Measurements from ENCODE around the gene NUDT16L1.
A peak's percentile ranks its signal among the peaks of the same experiment; 100 is the strongest.

The NUDT16L1 gene

GRCh38 chr16:4691666-4692412 is 1.5 kb upstream of the NUDT16L1 start:
- TF ChIP-seq RARB (CRISPR knock-in tag; IDR thresholded peaks at IDR 0.05): no peak
- TF ChIP-seq OSR1 (CRISPR knock-in tag; IDR thresholded peaks at IDR 0.05): no peak
- no peak for TF ChIP-seq CSDC2 (CRISPR knock-in tag; IDR thresholded peaks at IDR 0.05)
- TF ChIP-seq TOX (CRISPR knock-in tag; IDR thresholded peaks at IDR 0.05; ENCODE audit: borderline replicate concordance): no peak
- no peak for TF ChIP-seq PPARA (CRISPR knock-in tag; IDR thresholded peaks at IDR 0.05; ENCODE audit: borderline replicate concordance)
- TF ChIP-seq ESRRG (CRISPR knock-in tag; IDR thresholded peaks at IDR 0.05): no peak
- TF ChIP-seq ZFP3 (CRISPR knock-in tag; IDR thresholded peaks at IDR 0.05): no peak
- no peak for TF ChIP-seq ZNF565 (CRISPR knock-in tag; conservative IDR thresholded peaks at IDR 0.05; ENCODE audit: low read depth)
- no peak for TF ChIP-seq ZNF8 (CRISPR knock-in tag; IDR thresholded peaks at IDR 0.05)
- no peak for TF ChIP-seq SNAI2 (CRISPR knock-in tag; IDR thresholded peaks at IDR 0.05)
- no peak for TF ChIP-seq TCF4 (CRISPR knock-in tag; IDR thresholded peaks at IDR 0.05; ENCODE audit: borderline replicate concordance)
- TF ChIP-seq ISL1 (CRISPR knock-in tag; IDR thresholded peaks at IDR 0.05): no peak
- TF ChIP-seq ZC3H10 (CRISPR knock-in tag; IDR thresholded peaks at IDR 0.05): no peak
- TF ChIP-seq CSRNP3 (CRISPR knock-in tag; IDR thresholded peaks at IDR 0.05): no peak
- TF ChIP-seq ZFP30 (CRISPR knock-in tag; IDR thresholded peaks at IDR 0.05): no peak
- no peak for TF ChIP-seq BACH2 (CRISPR knock-in tag; IDR thresholded peaks at IDR 0.05; ENCODE audit: borderline replicate concordance)
- TF ChIP-seq, protein P1, sequence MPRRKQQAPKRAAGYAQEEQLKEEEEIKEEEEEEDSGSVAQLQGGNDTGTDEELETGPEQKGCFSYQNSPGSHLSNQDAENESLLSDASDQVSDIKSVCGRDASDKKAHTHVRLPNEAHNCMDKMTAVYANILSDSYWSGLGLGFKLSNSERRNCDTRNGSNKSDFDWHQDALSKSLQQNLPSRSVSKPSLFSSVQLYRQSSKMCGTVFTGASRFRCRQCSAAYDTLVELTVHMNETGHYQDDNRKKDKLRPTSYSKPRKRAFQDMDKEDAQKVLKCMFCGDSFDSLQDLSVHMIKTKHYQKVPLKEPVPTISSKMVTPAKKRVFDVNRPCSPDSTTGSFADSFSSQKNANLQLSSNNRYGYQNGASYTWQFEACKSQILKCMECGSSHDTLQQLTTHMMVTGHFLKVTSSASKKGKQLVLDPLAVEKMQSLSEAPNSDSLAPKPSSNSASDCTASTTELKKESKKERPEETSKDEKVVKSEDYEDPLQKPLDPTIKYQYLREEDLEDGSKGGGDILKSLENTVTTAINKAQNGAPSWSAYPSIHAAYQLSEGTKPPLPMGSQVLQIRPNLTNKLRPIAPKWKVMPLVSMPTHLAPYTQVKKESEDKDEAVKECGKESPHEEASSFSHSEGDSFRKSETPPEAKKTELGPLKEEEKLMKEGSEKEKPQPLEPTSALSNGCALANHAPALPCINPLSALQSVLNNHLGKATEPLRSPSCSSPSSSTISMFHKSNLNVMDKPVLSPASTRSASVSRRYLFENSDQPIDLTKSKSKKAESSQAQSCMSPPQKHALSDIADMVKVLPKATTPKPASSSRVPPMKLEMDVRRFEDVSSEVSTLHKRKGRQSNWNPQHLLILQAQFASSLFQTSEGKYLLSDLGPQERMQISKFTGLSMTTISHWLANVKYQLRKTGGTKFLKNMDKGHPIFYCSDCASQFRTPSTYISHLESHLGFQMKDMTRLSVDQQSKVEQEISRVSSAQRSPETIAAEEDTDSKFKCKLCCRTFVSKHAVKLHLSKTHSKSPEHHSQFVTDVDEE (CRISPR knock-in tag; IDR thresholded peaks at IDR 0.05): no peak
- TF ChIP-seq GLIS3 (CRISPR knock-in tag; IDR thresholded peaks at IDR 0.05): no peak
- TF ChIP-seq ZNF70 (CRISPR knock-in tag; IDR thresholded peaks at IDR 0.05): no peak
- TF ChIP-seq, protein P2, sequence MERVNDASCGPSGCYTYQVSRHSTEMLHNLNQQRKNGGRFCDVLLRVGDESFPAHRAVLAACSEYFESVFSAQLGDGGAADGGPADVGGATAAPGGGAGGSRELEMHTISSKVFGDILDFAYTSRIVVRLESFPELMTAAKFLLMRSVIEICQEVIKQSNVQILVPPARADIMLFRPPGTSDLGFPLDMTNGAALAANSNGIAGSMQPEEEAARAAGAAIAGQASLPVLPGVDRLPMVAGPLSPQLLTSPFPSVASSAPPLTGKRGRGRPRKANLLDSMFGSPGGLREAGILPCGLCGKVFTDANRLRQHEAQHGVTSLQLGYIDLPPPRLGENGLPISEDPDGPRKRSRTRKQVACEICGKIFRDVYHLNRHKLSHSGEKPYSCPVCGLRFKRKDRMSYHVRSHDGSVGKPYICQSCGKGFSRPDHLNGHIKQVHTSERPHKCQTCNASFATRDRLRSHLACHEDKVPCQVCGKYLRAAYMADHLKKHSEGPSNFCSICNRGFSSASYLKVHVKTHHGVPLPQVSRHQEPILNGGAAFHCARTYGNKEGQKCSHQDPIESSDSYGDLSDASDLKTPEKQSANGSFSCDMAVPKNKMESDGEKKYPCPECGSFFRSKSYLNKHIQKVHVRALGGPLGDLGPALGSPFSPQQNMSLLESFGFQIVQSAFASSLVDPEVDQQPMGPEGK (CRISPR knock-in tag; IDR thresholded peaks at IDR 0.05; ENCODE audit: borderline replicate concordance): no peak
- no peak for ATAC-seq

DNA sequence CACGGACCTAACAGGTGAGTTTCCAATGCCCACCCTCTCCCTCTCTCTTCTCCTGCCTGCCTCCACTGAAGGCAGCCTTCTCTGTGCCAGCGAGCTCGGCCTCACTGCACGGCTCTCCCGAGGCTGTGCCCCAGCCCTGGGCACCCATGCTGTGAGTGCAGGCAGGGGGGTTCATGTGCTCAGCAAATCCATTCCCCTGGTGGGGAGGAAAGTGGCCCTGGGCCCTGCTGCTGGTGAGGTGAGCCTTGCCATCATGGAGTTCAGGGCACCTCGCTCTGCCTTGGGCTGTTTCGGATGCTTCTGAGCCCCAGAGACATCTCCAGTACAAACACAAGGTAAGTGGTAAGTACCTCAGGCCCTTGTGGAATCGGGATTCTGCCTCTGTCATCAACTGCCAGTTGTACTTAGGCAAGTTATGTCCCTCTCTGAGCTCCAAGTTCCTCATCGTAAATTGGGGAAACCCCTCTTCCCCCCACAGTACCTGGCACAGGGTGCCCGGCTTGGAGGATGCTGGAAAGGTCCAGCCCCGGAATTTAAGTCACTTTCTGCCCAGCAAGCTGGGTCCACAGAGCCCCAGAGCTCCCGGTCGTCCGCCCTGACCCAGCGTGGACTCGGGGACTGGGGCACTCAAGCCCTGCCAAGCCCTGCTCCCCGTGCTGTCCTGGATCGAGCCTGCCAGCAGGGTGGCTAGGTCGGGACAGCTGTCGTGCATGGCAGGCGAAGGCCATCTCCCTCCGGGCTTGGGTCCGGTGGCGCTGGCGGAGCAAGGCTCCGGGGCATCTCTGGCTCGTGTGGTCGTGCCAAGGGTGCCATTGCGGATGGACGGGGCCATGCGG is 684 bp upstream of the NUDT16L1 start:
- ATAC-seq: peak; percentile 41

More for the DNA sequence above, 684 bp upstream of the NUDT16L1 start:
- TF ChIP-seq, protein P2 (CRISPR knock-in tag; IDR thresholded peaks at IDR 0.05; ENCODE audit: borderline replicate concordance): no peak
- no peak for TF ChIP-seq ZNF565 (CRISPR knock-in tag; conservative IDR thresholded peaks at IDR 0.05; ENCODE audit: low read depth)
- no peak for TF ChIP-seq ARNTL (CRISPR knock-in tag; IDR thresholded peaks at IDR 0.05; ENCODE audit: borderline replicate concordance, low read depth)
- no peak for TF ChIP-seq OSR1 (CRISPR knock-in tag; IDR thresholded peaks at IDR 0.05)
- no peak for TF ChIP-seq BACH2 (CRISPR knock-in tag; IDR thresholded peaks at IDR 0.05; ENCODE audit: borderline replicate concordance)
- no peak for TF ChIP-seq SNAI2 (CRISPR knock-in tag; IDR thresholded peaks at IDR 0.05)
- TF ChIP-seq ZFP3 (CRISPR knock-in tag; IDR thresholded peaks at IDR 0.05): no peak
- TF ChIP-seq ZNF8 (CRISPR knock-in tag; IDR thresholded peaks at IDR 0.05): no peak
- TF ChIP-seq GLIS3 (CRISPR knock-in tag; IDR thresholded peaks at IDR 0.05): no peak
- TF ChIP-seq PPARA (CRISPR knock-in tag; IDR thresholded peaks at IDR 0.05; ENCODE audit: borderline replicate concordance): no peak
- TF ChIP-seq ZNF70 (CRISPR knock-in tag; IDR thresholded peaks at IDR 0.05): no peak

Measured in SK-N-SH treated with all-trans-retinoic acid at 6 μM for 48 hours (cell line).